Esophagus (tissue), 2 donors: Measurements from ENCODE around the gene SLC9A4. TPM values are rescaled to one million over a fixed set of nuclear protein-coding genes. Genes with fewer than 3 reads are reported as not detected.
"Not testable (repeated sequence)": the region's sequence is repeated elsewhere in the genome, so short reads cannot be mapped to it uniquely, and the experiment has no call there.

ENCODE experiments used
- H3K27ac ChIP-seq, 2 donors: one replicate each; pipeline ENCODE4 v1.5.1; 2013; ENCODE audit warnings: low read depth in 2 of 2, mild to moderate bottlenecking in 2 of 2, inconsistent platforms in 1 of 2, low read length in 1 of 2, moderate library complexity in 1 of 2
- H3K27me3 ChIP-seq, 2 donors: one replicate each; pipeline ENCODE4 v1.6.1; 2013; ENCODE audit warnings: low read length in 2 of 2, control low read depth in 1 of 2, mild to moderate bottlenecking in 1 of 2; ENCODE audit not compliant: insufficient read depth in 2 of 2, control insufficient read depth in 1 of 2
- H3K36me3 ChIP-seq, 2 donors: one replicate each; pipeline ENCODE4 v1.6.1; 2013; ENCODE audit warnings: low read length in 1 of 2; ENCODE audit not compliant: control insufficient read depth in 2 of 2, insufficient read depth in 2 of 2
- H3K4me1 ChIP-seq, 2 donors: one replicate each; pipeline ENCODE4 v1.6.1; 2013; ENCODE audit warnings: low read length in 1 of 2; ENCODE audit not compliant: control insufficient read depth in 2 of 2, insufficient read depth in 2 of 2
- H3K4me3 ChIP-seq, 2 donors: one replicate each; pipeline ENCODE4 v1.5.1; 2013; ENCODE audit warnings: low read length in 2 of 2, mild to moderate bottlenecking in 2 of 2, low read depth in 1 of 2, moderate library complexity in 1 of 2
- H3K9me3 ChIP-seq, 2 donors: one replicate each; pipeline ENCODE4 v1.6.1; 2013; ENCODE audit warnings: mild to moderate bottlenecking in 2 of 2, low read depth in 1 of 2, low read length in 1 of 2, moderate library complexity in 1 of 2; ENCODE audit not compliant: control insufficient read depth in 2 of 2, insufficient read depth in 1 of 2
- WGBS, 2 donors: extraction: QIAGEN DNeasy Blood & Tissue Kit; methylation state at CpG; one replicate each; pipeline ENCODE4 v1.1.7; 2013; 5-methylcytosine and 5-hydroxymethylcytosine counted together
- polyA plus RNA-seq, 2 donors: library from polyadenylated mRNA; stranded (reverse); fragments of 200-250 nt; gene quantifications; one replicate each; pipeline ENCODE4 v1.2.3, GENCODE V29; 2013
- donor health status: healthy with polysubstance abuse.
- donor health status: Bipolar disorder and iron deficiency.

Gene SLC9A4
- polyA plus RNA-seq, 2 donors = 1.8 to 2.0 TPM

DNA sequence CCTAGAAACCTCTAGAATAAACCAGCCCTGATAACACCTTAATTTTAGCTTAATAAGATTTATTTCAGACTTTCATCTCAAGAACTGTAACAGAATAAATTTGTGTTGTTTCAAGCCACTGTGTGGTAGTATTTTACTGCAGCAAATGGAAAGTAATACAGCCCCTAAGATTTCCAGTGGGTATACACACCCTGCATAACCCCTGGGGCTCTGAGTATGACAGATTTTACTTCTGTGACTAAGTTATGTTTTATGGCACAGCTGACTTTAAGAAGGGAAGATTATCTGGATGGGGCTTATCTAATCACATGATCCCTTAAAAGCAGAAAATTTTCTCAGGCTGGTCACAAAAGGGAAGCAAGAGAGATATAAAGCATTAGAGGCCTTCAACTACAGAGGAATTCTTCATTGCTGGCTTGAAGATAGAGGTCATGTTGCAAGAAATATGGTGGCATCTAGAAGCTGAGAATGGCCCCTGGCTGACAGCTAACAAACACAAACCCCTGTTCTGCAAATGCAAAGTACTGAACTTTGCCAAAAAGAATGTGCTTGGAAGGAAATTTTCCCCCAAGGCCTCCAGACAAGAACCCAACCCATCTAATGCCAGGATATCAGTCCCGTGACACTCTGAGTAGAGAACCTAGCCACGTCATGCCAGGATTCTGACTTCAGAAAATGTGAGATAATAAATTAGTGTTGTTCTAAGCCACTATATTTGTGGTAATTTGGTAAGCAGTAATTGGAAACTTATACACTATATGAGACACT is 78.5 kb downstream of the SLC9A4 start:
- WGBS, 2 donors = 48 to 61% methylated on average over 2 of the region's 2 CpGs
- H3K27ac ChIP-seq = no peak overlapping the region
- no peak overlapping the region for H3K4me3 ChIP-seq
- no peaks in the 10 kb centered on the region for H3K9me3 ChIP-seq
- H3K36me3 ChIP-seq = no peaks in the 10 kb centered on the region
- no peaks in the 10 kb centered on the region for H3K27me3 ChIP-seq
- no peaks in the 10 kb centered on the region for H3K4me1 ChIP-seq

DNA sequence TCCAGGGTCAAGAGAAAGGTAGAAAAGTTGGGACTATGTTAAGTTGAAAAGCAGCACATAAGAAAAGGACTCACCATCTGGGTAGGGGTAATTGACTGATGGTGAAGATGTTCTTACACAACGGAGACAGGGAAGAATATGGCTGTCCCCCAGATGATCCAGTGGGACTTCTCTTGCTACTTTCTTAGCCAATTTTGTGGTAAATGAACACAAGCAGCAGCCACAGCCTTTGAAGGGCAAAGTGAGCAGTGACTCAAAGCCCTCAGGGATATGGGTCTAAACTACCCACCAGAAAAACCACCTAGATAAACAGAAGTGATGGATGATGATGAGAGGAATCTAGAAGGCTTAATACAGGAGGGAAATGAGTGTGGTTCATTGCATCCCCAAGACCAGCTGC is 80.6 kb downstream of the SLC9A4 start:
- no peaks in the 10 kb centered on the region for H3K36me3 ChIP-seq
- H3K4me3 ChIP-seq = no peak overlapping the region
- no peaks in the 10 kb centered on the region for H3K9me3 ChIP-seq
- WGBS, 2 donors = 3 to 28% methylated on average over 1 of the region's 1 CpG
- no peaks in the 10 kb centered on the region for H3K4me1 ChIP-seq
- no peaks in the 10 kb centered on the region for H3K27me3 ChIP-seq
- no peak overlapping the region for H3K27ac ChIP-seq

DNA sequence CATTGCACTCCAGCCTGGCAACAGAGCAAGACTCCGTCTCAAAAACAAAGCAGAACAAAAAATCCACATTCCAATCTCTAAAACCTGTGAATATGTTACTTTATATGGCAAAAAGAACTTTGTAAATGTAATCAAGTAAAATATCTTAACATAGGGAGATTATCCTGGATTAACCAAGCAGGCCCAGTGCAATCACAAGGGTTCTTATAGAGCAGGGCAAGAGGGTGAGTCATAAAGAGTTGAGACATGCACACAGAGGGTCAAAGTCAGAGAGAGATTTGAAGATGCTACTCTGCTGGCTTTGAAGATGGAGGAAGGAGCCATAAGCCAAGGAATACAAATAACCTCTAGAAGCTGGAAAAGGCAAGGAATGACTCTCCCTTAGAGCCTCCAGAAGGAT is 85.4 kb downstream of the SLC9A4 start:
- no peaks in the 10 kb centered on the region for H3K9me3 ChIP-seq
- H3K4me1 ChIP-seq = no peaks in the 10 kb centered on the region
- H3K4me3 ChIP-seq = no peak overlapping the region
- H3K27me3 ChIP-seq = no peaks in the 10 kb centered on the region
- WGBS, 2 donors = 70 to 83% methylated on average over 1 of the region's 1 CpG
- no peaks in the 10 kb centered on the region for H3K36me3 ChIP-seq
- no peak overlapping the region for H3K27ac ChIP-seq

GRCh38 chr2:102562542-102562941 is 89.5 kb downstream of the SLC9A4 start:
- H3K4me3 ChIP-seq, H3K27me3 ChIP-seq, H3K27ac ChIP-seq, H3K36me3 ChIP-seq, H3K9me3 ChIP-seq, H3K4me1 ChIP-seq: not testable (repeated sequence)
- 84 to 96% methylated on average over 1 of the region's 1 CpG for WGBS, 2 donors

- no peak overlapping the region for H3K27ac ChIP-seq
- no peaks in the 10 kb centered on the region for H3K9me3 ChIP-seq
- H3K27me3 ChIP-seq = no peaks in the 10 kb centered on the region
- H3K36me3 ChIP-seq = no peaks in the 10 kb centered on the region
- no peaks in the 10 kb centered on the region for H3K4me1 ChIP-seq
- H3K4me3 ChIP-seq = no peak overlapping the region
- 85 to 86% methylated on average over 1 of the region's 1 CpG for WGBS, 2 donors
Observed at GRCh38 chr2:102575888-102576287, 102.9 kb downstream of the SLC9A4 start.

- Histone ChIP-seq H3K4me3 (no peak overlapping the region), H3K4me1 (no peaks in the 10 kb centered on the region), H3K27me3 (no peaks in the 10 kb centered on the region), H3K9me3 (no peaks in the 10 kb centered on the region), H3K27ac (no peak overlapping the region), H3K36me3 (no peaks in the 10 kb centered on the region)
- WGBS, 2 donors = 73 to 82% methylated on average over 2 of the region's 2 CpGs
Observed at GRCh38 chr2:102578376-102578775, 105.3 kb downstream of the SLC9A4 start.

- Histone ChIP-seq H3K9me3 (no peaks in the 10 kb centered on the region), H3K36me3 (no peaks in the 10 kb centered on the region), H3K4me1 (peaks cover 0 to 3% of the 10 kb centered on the region in 2 donors), H3K27ac (no peak overlapping the region), H3K4me3 (no peak overlapping the region), H3K27me3 (no peaks in the 10 kb centered on the region)
Observed at GRCh38 chr2:102581911-102582310, 108.9 kb downstream of the SLC9A4 start.

- Histone ChIP-seq H3K9me3 (no peaks in the 10 kb centered on the region), H3K27ac (no peak overlapping the region), H3K4me3 (no peak overlapping the region), H3K4me1 (peaks cover 0 to 3% of the 10 kb centered on the region in 2 donors), H3K27me3 (no peaks in the 10 kb centered on the region), H3K36me3 (no peaks in the 10 kb centered on the region)
- 75 to 80% methylated on average over 2 of the region's 2 CpGs for WGBS, 2 donors
Observed at GRCh38 chr2:102582845-102583244, 109.8 kb downstream of the SLC9A4 start.
